ENCODE results near the gene ENDOD1.

ENDOD1 gene

DNA sequence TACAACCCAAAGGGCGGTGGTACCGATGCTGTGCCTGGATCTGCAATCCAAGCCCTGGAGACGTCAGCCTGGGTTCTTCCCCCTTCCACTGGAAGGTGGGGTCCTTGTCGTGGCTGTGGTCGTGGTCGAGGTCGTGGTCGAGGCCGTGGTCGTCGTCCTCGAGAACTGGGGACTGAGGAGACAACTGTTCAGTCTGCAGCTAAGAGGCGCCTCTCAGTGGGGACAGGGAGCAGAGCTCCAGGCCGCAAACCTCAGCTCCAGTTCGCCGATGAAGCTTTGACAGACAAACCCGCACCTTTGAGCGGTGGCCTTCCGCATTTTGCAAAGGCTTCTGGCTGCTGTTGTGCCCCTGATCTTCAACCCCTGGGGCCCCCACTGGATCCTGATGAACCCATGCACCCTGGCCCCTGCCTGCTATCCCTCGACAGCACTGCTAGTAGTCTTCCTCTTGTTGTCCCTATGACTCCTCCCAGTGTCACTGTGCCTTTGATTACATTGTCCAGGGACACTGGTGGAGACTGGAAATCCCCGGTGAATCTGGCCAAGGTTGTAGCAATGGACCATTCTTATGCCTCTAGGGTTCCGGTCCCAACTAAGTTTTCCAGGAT, 38.9 kb upstream of the ENDOD1 start:
- TF ChIP-seq MYC (IDR thresholded peaks at IDR 0.05; ENCODE audit: low read depth, low read length), result no peak
- TF ChIP-seq, protein P1, sequence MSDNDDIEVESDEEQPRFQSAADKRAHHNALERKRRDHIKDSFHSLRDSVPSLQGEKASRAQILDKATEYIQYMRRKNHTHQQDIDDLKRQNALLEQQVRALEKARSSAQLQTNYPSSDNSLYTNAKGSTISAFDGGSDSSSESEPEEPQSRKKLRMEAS (IDR thresholded peaks at IDR 0.05; ENCODE audit: low read depth, low read length), result no peak
- TF ChIP-seq, protein P2, sequence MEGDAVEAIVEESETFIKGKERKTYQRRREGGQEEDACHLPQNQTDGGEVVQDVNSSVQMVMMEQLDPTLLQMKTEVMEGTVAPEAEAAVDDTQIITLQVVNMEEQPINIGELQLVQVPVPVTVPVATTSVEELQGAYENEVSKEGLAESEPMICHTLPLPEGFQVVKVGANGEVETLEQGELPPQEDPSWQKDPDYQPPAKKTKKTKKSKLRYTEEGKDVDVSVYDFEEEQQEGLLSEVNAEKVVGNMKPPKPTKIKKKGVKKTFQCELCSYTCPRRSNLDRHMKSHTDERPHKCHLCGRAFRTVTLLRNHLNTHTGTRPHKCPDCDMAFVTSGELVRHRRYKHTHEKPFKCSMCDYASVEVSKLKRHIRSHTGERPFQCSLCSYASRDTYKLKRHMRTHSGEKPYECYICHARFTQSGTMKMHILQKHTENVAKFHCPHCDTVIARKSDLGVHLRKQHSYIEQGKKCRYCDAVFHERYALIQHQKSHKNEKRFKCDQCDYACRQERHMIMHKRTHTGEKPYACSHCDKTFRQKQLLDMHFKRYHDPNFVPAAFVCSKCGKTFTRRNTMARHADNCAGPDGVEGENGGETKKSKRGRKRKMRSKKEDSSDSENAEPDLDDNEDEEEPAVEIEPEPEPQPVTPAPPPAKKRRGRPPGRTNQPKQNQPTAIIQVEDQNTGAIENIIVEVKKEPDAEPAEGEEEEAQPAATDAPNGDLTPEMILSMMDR (IDR thresholded peaks at IDR 0.05; ENCODE audit: low read depth, low read length), result no peak
- TF ChIP-seq POLR2A (IDR thresholded peaks at IDR 0.05; ENCODE audit: extremely low read depth, insufficient read length), result no peak

DNA sequence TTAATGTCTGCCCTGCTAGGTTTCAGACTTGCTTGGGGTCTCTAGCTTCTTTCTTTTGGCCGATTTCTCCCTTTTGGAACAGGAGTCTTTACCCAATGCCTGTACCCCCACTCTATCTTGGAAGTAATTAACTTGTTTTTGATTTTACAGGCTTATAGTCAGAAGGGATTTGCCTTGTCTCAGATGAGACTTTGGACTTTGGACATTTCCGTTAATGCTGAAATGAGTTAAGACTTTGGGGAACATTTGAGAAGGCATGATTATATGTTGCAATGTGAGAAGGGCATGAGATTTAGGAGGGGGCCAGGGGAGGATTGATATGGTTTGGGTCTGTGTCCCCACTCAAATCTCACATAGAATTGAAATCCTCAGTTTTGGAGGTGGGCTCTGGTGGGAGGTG, 35.3 kb upstream of the ENDOD1 start:
- TF ChIP-seq POLR2A (IDR thresholded peaks at IDR 0.05; ENCODE audit: extremely low read depth, insufficient read length) (no peak), MYC (IDR thresholded peaks at IDR 0.05; ENCODE audit: low read depth, low read length) (no peak)
- no peak overlapping the region for H3K4me3 ChIP-seq (ENCODE audit: low read depth, low read length)
- DNase-seq (ENCODE audit: low read depth), result no peak

More for the DNA sequence above, 38.9 kb upstream of the ENDOD1 start:
- DNase-seq (ENCODE audit: low read depth), result no peak
- no peak overlapping the region for H3K4me3 ChIP-seq (ENCODE audit: low read depth, low read length)

DNA sequence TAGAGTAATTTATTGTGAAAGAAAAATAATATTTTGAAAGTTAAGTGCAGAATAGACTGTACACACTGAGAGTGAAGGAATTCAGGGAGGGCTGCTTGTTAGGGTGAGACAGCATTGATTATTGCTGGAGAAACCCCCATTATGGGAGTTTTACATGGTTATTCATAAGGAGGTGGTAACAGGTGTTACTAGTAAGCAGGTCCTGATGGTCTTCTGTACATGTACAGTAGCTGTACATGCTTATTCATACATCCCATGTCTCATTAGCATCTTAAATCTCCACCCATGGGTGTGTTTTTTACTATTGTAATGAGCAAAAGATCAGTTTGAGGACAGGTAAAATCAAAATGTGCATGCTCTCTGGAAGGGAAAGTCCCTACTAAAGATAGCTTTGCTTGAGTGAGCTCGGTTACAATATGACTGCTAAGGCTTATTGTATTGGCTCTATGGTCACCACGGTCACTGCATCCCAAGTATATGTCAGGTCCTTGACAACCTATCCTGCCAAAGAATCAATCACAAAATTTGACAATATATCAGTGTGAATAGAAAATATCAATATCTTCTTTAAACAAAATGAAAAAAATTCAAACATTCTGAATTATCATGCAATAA, 34.3 kb upstream of the ENDOD1 start:
- TF ChIP-seq POLR2A (IDR thresholded peaks at IDR 0.05; ENCODE audit: extremely low read depth, insufficient read length) (no peak), MYC (IDR thresholded peaks at IDR 0.05; ENCODE audit: low read depth, low read length) (no peak)
- TF ChIP-seq, protein P2 (IDR thresholded peaks at IDR 0.05; ENCODE audit: low read depth, low read length), result no peak
- TF ChIP-seq, protein P1 (IDR thresholded peaks at IDR 0.05; ENCODE audit: low read depth, low read length), result no peak
- no peak overlapping the region for H3K4me3 ChIP-seq (ENCODE audit: low read depth, low read length)
- no peak for DNase-seq (ENCODE audit: low read depth)

DNA sequence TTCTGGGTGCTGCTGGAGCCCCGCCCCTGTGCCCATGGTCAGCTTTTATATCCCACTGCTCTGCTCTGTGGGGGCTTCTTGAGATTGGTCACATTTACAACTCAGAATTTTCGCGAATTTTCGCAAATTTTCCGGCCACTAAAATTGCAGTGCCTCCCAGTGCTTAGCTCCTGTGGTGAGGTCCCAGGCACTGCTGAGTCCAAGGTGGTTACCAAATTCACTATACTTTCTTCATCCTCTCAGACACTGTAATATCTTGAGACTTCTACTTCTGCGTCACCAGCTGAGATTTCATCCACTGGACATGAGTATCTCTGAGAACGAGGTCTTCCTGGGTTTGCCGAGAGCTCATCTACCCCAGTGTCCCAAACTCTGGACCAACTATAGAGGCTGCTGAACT, 31.7 kb upstream of the ENDOD1 start:
- TF ChIP-seq POLR2A (IDR thresholded peaks at IDR 0.05; ENCODE audit: extremely low read depth, insufficient read length), result no peak
- no peak for TF ChIP-seq MYC (IDR thresholded peaks at IDR 0.05; ENCODE audit: low read depth, low read length)
- TF ChIP-seq, protein P1 (IDR thresholded peaks at IDR 0.05; ENCODE audit: low read depth, low read length), result no peak
- TF ChIP-seq, protein P2 (IDR thresholded peaks at IDR 0.05; ENCODE audit: low read depth, low read length), result no peak
- no peak for DNase-seq (ENCODE audit: low read depth)
- H3K4me3 ChIP-seq (ENCODE audit: low read depth, low read length), result no peak overlapping the region

DNA sequence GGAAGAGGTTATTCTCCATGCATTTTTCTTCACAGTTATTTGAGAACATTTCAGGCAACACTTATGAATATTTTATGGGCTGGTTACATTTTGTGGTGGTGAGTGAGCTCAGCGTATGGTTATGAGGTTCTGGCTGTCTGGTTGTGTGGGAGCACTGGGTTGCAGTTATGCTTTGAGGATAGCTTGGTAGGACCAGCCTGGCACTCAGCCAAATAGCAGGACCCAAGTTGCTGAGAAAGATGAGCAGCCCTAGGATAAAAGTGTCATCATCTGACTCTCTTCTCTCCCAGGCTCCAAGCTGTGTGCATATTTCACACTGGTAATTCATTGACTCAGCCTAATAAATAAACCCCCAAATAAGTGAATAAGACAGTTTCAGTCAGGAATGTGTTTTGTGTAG, 31.0 kb upstream of the ENDOD1 start:
- TF ChIP-seq POLR2A (IDR thresholded peaks at IDR 0.05; ENCODE audit: extremely low read depth, insufficient read length) (no peak), MYC (IDR thresholded peaks at IDR 0.05; ENCODE audit: low read depth, low read length) (no peak)
- TF ChIP-seq, protein P2 (IDR thresholded peaks at IDR 0.05; ENCODE audit: low read depth, low read length), result no peak
- TF ChIP-seq, protein P1 (IDR thresholded peaks at IDR 0.05; ENCODE audit: low read depth, low read length), result no peak
- no peak for DNase-seq (ENCODE audit: low read depth)
- no peak overlapping the region for H3K4me3 ChIP-seq (ENCODE audit: low read depth, low read length)

DNA sequence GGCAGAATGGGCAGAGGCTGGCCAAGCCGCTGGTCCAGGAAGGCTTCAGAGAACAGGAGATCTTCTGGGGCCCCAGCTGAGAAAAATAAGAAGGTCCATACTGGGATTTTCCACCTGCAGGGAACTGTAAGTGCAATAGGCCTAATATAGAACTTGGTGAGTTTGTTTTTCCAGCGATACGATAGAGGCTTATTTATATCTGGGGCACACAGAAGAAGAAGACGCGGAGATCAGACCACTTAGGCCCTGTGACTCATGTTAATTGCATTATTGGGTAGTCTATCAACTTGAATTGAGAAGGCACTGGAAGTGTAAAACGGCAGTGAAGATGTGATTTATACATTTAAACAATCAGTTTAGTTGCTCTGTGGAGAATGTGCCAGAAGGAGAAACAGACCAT, 30.6 kb upstream of the ENDOD1 start:
- TF ChIP-seq, protein P2 (IDR thresholded peaks at IDR 0.05; ENCODE audit: low read depth, low read length), result no peak
- TF ChIP-seq, protein P1 (IDR thresholded peaks at IDR 0.05; ENCODE audit: low read depth, low read length), result no peak
- TF ChIP-seq POLR2A (IDR thresholded peaks at IDR 0.05; ENCODE audit: extremely low read depth, insufficient read length) (no peak), MYC (IDR thresholded peaks at IDR 0.05; ENCODE audit: low read depth, low read length) (no peak)
- DNase-seq (ENCODE audit: low read depth), result no peak
- no peak overlapping the region for H3K4me3 ChIP-seq (ENCODE audit: low read depth, low read length)

All from NB4 (cell line).